Gastroesophageal sphincter (tissue), 3 donors: Measurements from ENCODE around the gene TSPAN32.

Experiments
- CTCF ChIP-seq, 4 experiments: fragments of 200-600 bp in 2 of 4; fragments of 450-650 bp in 2 of 4; sonication (generic) in 1 of 4; IDR thresholded peaks; one replicate each; pipeline ENCODE4 v1.5.1; 2017 to 2019; ENCODE audit warnings: antibody characterized with exemption in 4 of 4, mild to moderate bottlenecking in 2 of 4, moderate library complexity in 2 of 4
- EP300 ChIP-seq: sonication (generic); formaldehyde crosslinking; IDR thresholded peaks from one replicate; pipeline ENCODE4 v1.6.1; 2017; ENCODE audit warnings: antibody characterized with exemption, mild to moderate bottlenecking
- POLR2A ChIP-seq, 2 donors: fragments of 450-650 bp; IDR thresholded peaks; one replicate each; pipeline ENCODE4 v1.6.1; 2017; ENCODE audit warnings: antibody characterized with exemption in 2 of 2, mild to moderate bottlenecking in 2 of 2, moderate library complexity in 1 of 2
- POLR2AphosphoS5 ChIP-seq: sonication (generic); formaldehyde crosslinking; IDR thresholded peaks from one replicate; pipeline ENCODE4 v1.6.1; 2017; ENCODE audit warnings: antibody characterized with exemption

DNA sequence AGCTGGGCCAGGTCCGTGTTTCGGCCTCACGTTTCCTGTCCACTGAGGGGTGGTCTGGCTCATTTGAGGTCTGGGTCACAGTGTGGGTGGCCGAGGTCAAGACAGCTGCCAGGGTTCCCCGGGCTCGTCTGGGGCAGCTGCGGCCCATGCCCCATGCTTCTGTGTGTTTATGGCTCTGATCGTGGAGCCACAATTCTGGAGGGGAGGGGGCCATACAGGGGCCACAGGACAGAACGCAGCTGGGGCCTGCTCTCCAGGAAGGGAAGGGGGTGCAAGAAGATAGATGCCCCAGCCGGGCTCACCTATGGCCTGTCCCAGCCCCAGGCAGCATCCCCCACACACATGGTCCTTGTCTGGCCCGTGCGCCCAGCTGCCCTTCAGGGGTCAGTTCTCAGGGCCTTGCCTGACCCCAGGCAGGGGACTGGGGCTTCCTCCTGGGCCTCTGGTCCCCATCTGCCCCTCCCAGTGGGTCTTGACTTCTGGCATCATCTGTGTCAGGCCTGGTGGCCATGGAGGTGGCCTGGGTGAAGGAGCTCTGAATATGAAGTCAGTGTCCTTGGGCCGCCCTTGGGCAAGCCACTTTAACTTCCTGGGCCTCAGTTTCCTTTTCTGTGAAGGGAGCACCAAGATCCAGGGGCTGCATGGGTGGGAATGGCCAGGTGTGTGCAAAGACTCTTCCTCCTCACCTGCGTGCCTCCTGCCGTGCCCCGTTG lies 8.4 kb downstream of the TSPAN32 start:
- TF ChIP-seq POLR2AphosphoS5: no peak
- TF ChIP-seq CTCF (IDR thresholded peaks at IDR 0.05): no peak
- no peak for TF ChIP-seq EP300
- TF ChIP-seq POLR2A (IDR thresholded peaks at IDR 0.05): no peak
